C4-2B (cell line): ENCODE data around the gene CIRBP.

ENCODE experiments used
- H3K27ac ChIP-seq: fragments of 450-650 bp; 2 replicates; pipeline ENCODE4 v1.5.1; 2017
- CTCF ChIP-seq: fragments of 450-650 bp; conservative IDR thresholded peaks from 2 replicates; pipeline ENCODE4 v1.5.1; 2017; ENCODE audit warnings: mild to moderate bottlenecking
- ZFX ChIP-seq: fragments of 450-650 bp; IDR thresholded peaks from 2 replicates; pipeline ENCODE4 v1.6.1; 2017

Gene CIRBP

GRCh38 chr19:1272423-1273262 is 3.5 kb downstream of the CIRBP start:
- H3K27ac ChIP-seq: peak overlapping the region; percentile 94
- TF ChIP-seq CTCF: no peak
- no peak for TF ChIP-seq ZFX

GRCh38 chr19:1273263-1274041 is 4.3 kb downstream of the CIRBP start:
- TF ChIP-seq ZFX: no peak
- TF ChIP-seq CTCF: no peak
- peak overlapping the region; percentile 94 for H3K27ac ChIP-seq

- TF ChIP-seq ZFX (no peak), CTCF (no peak; the same call in 1 of the 2 replicates)
- H3K27ac ChIP-seq: peak overlapping the region; percentile 94
These were observed 5.1 kb downstream of the CIRBP start for GRCh38 chr19:1274081-1274851.

- peak overlapping the region; percentile 94 for H3K27ac ChIP-seq
- no peak for TF ChIP-seq CTCF
- TF ChIP-seq ZFX: no peak; the same call in 1 of the 2 replicates
These were observed 5.7 kb downstream of the CIRBP start for GRCh38 chr19:1274852-1275259.

GRCh38 chr19:1275260-1275975 is 6.3 kb downstream of the CIRBP start, which contains the start of gene FAM174C:
FAM174C (plus strand) TSS chr19:1275530; CDS start chr19:1275550, 20 bp downstream.
- peak within 1 kb of the TSS; percentile 94 for H3K27ac ChIP-seq
- TF ChIP-seq CTCF (no peak), ZFX (peak; percentile 64; the same call in 1 of the 2 replicates)

- TF ChIP-seq CTCF: no peak
- no peak for TF ChIP-seq ZFX
- H3K27ac ChIP-seq: peak overlapping the region; percentile 94
These were observed 7.0 kb downstream of the CIRBP start for GRCh38 chr19:1275976-1276627.
